Stimulated activated naive B cell treated with anti-CD40 and anti-IgM and Interleukin-4, amounts not matched to agents 10 μg/mL and 1 μg/mL and 100 μg/mL, for 72 hours (primary cell): ENCODE measurements around the gene CRB2.

ENCODE experiments used
- ATAC-seq, 2 donors: fragments of 150-1000 bp; cut with Tn5 transposase; replicated peaks; 2 replicates each; pipeline ENCODE4 v1.10.0; 2021; ENCODE audit warnings: moderate library complexity in 1 of 2
- DNase-seq: peaks from one replicate; pipeline ENCODE4 v3.0.0; 2021
- H3K27ac Mint-ChIP-seq: one replicate; pipeline ENCODE4 v1.8.0; 2022; ENCODE audit warnings: mild to moderate bottlenecking, mixed read lengths
- H3K27me3 Mint-ChIP-seq, 2 donors: one replicate each; pipeline ENCODE4 v1.8.0; 2022; ENCODE audit warnings: mixed read lengths in 2 of 2
- H3K36me3 Mint-ChIP-seq, 2 donors: one replicate each; pipeline ENCODE4 v1.8.0; 2022; ENCODE audit warnings: mixed read lengths in 2 of 2, mild to moderate bottlenecking in 1 of 2
- H3K4me1 Mint-ChIP-seq, 2 donors: one replicate each; pipeline ENCODE4 v1.8.0; 2022; ENCODE audit warnings: mixed read lengths in 2 of 2, mild to moderate bottlenecking in 1 of 2
- H3K4me3 Mint-ChIP-seq, 2 donors: one replicate each; pipeline ENCODE4 v1.8.0; 2022; ENCODE audit warnings: mild to moderate bottlenecking in 2 of 2, mixed read lengths in 2 of 2, moderate library complexity in 1 of 2
- H3K9me3 Mint-ChIP-seq, 2 donors: one replicate each; pipeline ENCODE4 v1.8.0; 2022; ENCODE audit warnings: mixed read lengths in 2 of 2, mild to moderate bottlenecking in 1 of 2

CRB2 gene

GRCh38 chr9:123355761-123356431 is at the start of gene CRB2:
TSS of gene CRB2 (plus strand) at chr9:123356197. CDS start at chr9:123356261, 64 bp downstream.
- DNase-seq (no peak), ATAC-seq (no peak)
- Mint-ChIP-seq H3K36me3 (peaks cover 55 to 69% of the 10 kb centered on the region in 2 donors), H3K4me1 (peaks cover 18 to 60% of the 10 kb centered on the region in 2 donors), H3K27me3 (peaks cover 0 to 5% of the 10 kb centered on the region in 2 donors), H3K4me3 (no peak within 1 kb of the TSS), H3K9me3 (no peaks in the 10 kb centered on the region), H3K27ac (peak within 1 kb of the TSS; percentile 62)

DNA sequence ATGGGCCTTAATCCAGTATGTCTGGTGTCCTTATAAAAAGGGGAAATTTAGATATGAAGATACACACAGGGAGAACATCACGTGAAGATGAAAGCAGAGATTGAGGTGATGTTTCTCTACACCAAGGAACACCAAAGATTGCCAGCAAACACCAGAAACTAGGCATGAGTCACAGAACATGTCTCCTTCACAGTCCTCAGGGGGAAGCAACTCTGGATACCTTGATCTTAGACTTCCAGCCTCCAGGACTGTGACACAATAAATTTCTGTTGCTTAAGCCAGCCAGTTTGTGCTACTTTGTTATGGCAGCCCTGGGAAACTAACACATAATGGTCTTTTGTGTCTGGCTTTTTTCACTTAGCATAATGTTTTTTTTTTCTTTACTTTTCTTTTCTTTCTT is 46.4 kb upstream of the CRB2 start:
- H3K27me3 Mint-ChIP-seq: no peaks in the 10 kb centered on the region
- H3K36me3 Mint-ChIP-seq: no peaks in the 10 kb centered on the region
- ATAC-seq (no peak), DNase-seq (no peak)
- H3K9me3 Mint-ChIP-seq: no peaks in the 10 kb centered on the region
- H3K4me1 Mint-ChIP-seq: peaks cover 26 to 40% of the 10 kb centered on the region in 2 donors
- H3K4me3 Mint-ChIP-seq: no peak overlapping the region
- no peak overlapping the region for H3K27ac Mint-ChIP-seq

- peak overlapping the region; percentile 0 for H3K27ac Mint-ChIP-seq
- no peaks in the 10 kb centered on the region for H3K36me3 Mint-ChIP-seq
- DNase-seq: no peak
- H3K27me3 Mint-ChIP-seq: no peaks in the 10 kb centered on the region
- H3K9me3 Mint-ChIP-seq: no peaks in the 10 kb centered on the region
- H3K4me3 Mint-ChIP-seq: no peak overlapping the region
- H3K4me1 Mint-ChIP-seq: peaks cover 20 to 34% of the 10 kb centered on the region in 2 donors
- no peak for ATAC-seq
Observed at GRCh38 chr9:123310551-123311249, 45.3 kb upstream of the CRB2 start.

GRCh38 chr9:123311250-123311752 is 44.7 kb upstream of the CRB2 start:
- Mint-ChIP-seq H3K27me3 (no peaks in the 10 kb centered on the region), H3K27ac (peak overlapping the region; percentile 0), H3K4me3 (no peak overlapping the region), H3K36me3 (no peaks in the 10 kb centered on the region), H3K9me3 (no peaks in the 10 kb centered on the region), H3K4me1 (peaks cover 25 to 40% of the 10 kb centered on the region in 2 donors)
- ATAC-seq (no peak), DNase-seq (no peak)

DNA sequence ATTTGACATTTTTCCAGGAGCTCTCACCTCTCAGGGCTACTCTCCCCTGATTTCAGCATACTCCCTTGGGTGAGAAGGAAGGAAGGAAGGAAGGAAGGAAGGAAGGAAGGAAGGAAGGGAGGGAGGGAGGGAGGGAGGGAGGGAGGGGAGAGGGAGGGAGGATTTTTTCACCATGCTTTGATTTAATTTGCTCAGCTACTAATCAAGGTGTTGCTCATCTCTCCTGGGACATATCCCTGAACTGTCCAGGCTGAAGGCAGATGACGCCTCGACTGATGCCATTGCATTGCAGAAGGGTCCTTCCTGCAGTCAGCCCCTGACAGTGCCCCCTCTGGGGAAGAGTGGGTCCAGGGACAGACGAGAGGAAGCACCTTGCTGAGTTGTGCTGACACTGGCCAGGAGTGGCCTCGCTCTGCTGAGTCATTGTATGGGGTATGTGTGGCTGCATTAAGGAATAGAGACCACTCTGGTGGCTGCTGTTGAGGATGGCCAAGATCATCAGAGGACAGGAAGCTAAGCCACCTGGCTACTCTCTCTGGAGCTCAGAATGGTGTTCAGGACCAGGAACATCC is 43.6 kb upstream of the CRB2 start:
- H3K4me3 Mint-ChIP-seq: no peak overlapping the region
- H3K9me3 Mint-ChIP-seq: no peaks in the 10 kb centered on the region
- no peaks in the 10 kb centered on the region for H3K27me3 Mint-ChIP-seq
- H3K27ac Mint-ChIP-seq: no peak overlapping the region
- ATAC-seq (peak in 1 of 2 donors; percentile 14), DNase-seq (no peak)
- no peaks in the 10 kb centered on the region for H3K36me3 Mint-ChIP-seq
- H3K4me1 Mint-ChIP-seq: peaks cover 29 to 48% of the 10 kb centered on the region in 2 donors

- Mint-ChIP-seq H3K9me3 (no peaks in the 10 kb centered on the region), H3K4me3 (no peak overlapping the region), H3K27ac (no peak overlapping the region), H3K27me3 (no peaks in the 10 kb centered on the region), H3K36me3 (no peaks in the 10 kb centered on the region), H3K4me1 (peaks cover 45 to 70% of the 10 kb centered on the region in 2 donors)
- ATAC-seq (no peak), DNase-seq (no peak)
Observed at GRCh38 chr9:123314617-123315016, 41.4 kb upstream of the CRB2 start.

GRCh38 chr9:123315635-123316034 is 40.4 kb upstream of the CRB2 start:
- no peak for ATAC-seq
- Mint-ChIP-seq H3K27ac (peak overlapping the region; percentile 91), H3K27me3 (no peaks in the 10 kb centered on the region), H3K36me3 (no peaks in the 10 kb centered on the region), H3K4me1 (peaks cover 53 to 80% of the 10 kb centered on the region in 2 donors), H3K4me3 (no peak overlapping the region), H3K9me3 (no peaks in the 10 kb centered on the region)
- no peak for DNase-seq

GRCh38 chr9:123316053-123316718 is 39.8 kb upstream of the CRB2 start:
- DNase-seq: no peak

DNA sequence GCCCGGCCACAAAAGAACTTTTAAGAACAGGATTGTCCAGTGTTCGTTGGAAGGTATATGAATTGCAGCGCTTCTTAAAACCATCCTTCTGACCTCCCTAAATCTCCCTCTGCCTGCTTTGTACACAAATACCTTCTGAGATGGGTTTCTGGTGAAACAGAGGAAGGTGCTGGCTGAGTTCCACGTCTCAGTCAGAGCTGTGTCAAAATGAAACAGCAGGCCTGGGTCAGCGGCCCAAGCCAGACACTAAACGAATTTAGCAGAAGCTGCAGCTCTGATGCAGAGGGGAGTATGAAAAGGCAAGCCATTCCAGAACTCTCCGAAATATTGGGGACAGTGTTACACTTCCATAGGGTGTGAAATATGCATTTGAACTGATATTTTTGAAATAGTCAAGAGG is 37.8 kb upstream of the CRB2 start:
- ATAC-seq (peak; percentile 70 to 74), DNase-seq (peak; percentile 64)
- Mint-ChIP-seq H3K27me3 (no peaks in the 10 kb centered on the region), H3K9me3 (peaks cover 0 to 1% of the 10 kb centered on the region in 2 donors), H3K4me1 (peaks cover 62 to 88% of the 10 kb centered on the region in 2 donors), H3K4me3 (peak overlapping the region; percentile 34 to 39), H3K27ac (peak overlapping the region; percentile 73), H3K36me3 (no peaks in the 10 kb centered on the region)

More at GRCh38 chr9:123316053-123316718, 39.8 kb upstream of the CRB2 start:
- Mint-ChIP-seq H3K36me3 (no peaks in the 10 kb centered on the region), H3K27me3 (no peaks in the 10 kb centered on the region), H3K27ac (peak overlapping the region; percentile 91), H3K9me3 (no peaks in the 10 kb centered on the region), H3K4me3 (no peak overlapping the region), H3K4me1 (peaks cover 53 to 86% of the 10 kb centered on the region in 2 donors)
- peak; percentile 70 to 71 for ATAC-seq

DNA sequence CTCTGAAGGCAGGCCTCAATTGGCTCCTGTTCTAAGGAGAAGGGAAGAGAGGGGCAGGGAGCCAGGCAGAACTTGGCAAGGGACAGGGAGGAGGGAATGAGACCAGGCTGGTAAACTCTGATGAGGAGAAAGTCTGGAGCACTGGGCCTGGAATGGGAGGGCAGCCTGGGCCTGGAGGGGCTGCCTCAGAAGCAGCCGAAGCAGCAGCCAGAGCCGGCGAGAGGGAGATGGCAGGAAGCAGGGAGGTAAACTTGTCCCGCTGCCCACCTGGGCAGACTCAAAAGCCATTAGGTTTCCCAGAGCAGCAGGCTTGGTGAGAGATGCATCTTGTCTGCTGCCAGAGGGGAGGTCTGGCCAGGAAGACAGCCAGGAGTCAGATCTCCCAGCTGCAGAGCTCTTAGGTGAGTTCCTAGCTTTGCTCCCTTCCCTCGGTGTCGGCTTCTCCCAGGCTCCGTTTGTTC is 37.0 kb upstream of the CRB2 start:
- Mint-ChIP-seq H3K27me3 (no peaks in the 10 kb centered on the region), H3K4me3 (no peak overlapping the region), H3K9me3 (peaks cover 0 to 1% of the 10 kb centered on the region in 2 donors), H3K36me3 (no peaks in the 10 kb centered on the region), H3K27ac (peak overlapping the region; percentile 62), H3K4me1 (peaks cover 64 to 87% of the 10 kb centered on the region in 2 donors)
- no peak for ATAC-seq
- no peak for DNase-seq

GRCh38 chr9:123319541-123320339 is 36.3 kb upstream of the CRB2 start:
- H3K4me1 Mint-ChIP-seq: peaks cover 68 to 89% of the 10 kb centered on the region in 2 donors
- H3K4me3 Mint-ChIP-seq: no peak overlapping the region
- ATAC-seq (no peak), DNase-seq (no peak)
- no peaks in the 10 kb centered on the region for H3K27me3 Mint-ChIP-seq
- H3K36me3 Mint-ChIP-seq: no peaks in the 10 kb centered on the region
- peaks cover 0 to 1% of the 10 kb centered on the region in 2 donors for H3K9me3 Mint-ChIP-seq
- H3K27ac Mint-ChIP-seq: peak overlapping the region; percentile 44

GRCh38 chr9:123320814-123321213 is 35.2 kb upstream of the CRB2 start:
- Mint-ChIP-seq H3K4me3 (no peak overlapping the region), H3K27ac (peak overlapping the region; percentile 37), H3K36me3 (no peaks in the 10 kb centered on the region), H3K4me1 (peaks cover 74 to 94% of the 10 kb centered on the region in 2 donors), H3K9me3 (peaks cover 0 to 1% of the 10 kb centered on the region in 2 donors), H3K27me3 (no peaks in the 10 kb centered on the region)
- DNase-seq (no peak), ATAC-seq (no peak)

DNA sequence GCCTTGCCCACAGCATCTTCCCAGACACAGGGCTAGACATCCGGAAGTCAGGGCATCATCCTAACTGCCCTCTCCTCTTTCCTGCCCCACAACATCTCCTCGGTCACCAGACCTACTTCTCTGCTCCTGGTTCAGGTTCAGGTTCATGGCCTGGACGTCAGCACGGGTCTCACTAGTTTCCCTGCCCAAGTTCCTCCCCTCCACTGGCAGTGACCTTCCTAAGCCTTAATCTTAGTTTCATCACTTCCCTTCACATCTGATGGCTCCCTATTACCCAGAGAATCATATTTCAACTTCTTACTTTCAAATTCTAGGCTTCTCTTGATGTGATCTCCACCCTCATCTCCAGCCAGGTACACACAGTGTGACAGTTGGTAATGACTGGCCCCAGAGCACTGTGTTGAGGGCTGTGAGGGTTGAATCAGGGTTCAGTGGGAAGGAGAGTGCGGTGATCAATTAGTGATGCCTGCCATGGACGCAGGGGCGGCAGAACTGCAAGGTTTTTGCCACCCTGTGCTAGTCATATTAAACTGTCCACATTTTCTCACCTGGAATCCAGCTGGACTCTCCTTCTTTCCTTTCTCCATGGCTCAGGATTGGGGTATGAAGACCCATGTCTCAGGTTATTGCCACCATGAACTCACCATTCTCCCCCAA is 34.3 kb upstream of the CRB2 start:
- Mint-ChIP-seq H3K4me1 (peaks cover 78 to 96% of the 10 kb centered on the region in 2 donors), H3K9me3 (peaks cover 0 to 1% of the 10 kb centered on the region in 2 donors), H3K27me3 (no peaks in the 10 kb centered on the region), H3K36me3 (no peaks in the 10 kb centered on the region), H3K27ac (peak overlapping the region; percentile 94), H3K4me3 (peak overlapping the region; percentile 64 to 75)
- ATAC-seq: no peak
- DNase-seq: no peak
